HEK293T (cell line): ENCODE data around the gene APP.
A peak's percentile ranks its signal among the peaks of the same experiment; 100 is the strongest.

Experiments used
- CTCF ChIA-PET: fragments of 350-600 bp; formaldehyde crosslinking; extraction: SDS; loops from one replicate; lab custom pipeline; 2021; ENCODE audit warnings: antibody characterized with exemption, inconsistent platforms; lab: Yijun Ruan, JAX
- POLR2A ChIA-PET: fragments of 350-600 bp; formaldehyde crosslinking; extraction: SDS; loops from one replicate; lab custom pipeline; 2020; ENCODE audit warnings: antibody characterized with exemption, inconsistent platforms; lab: Yijun Ruan, JAX
- DNase-seq: peaks from one replicate; pipeline ENCODE4 v3.0.0; 2012; ENCODE audit warnings: mixed read lengths; ENCODE audit errors: extremely low spot score
- ARNT ChIP-seq: fragments of 450-650 bp; IDR thresholded peaks from 2 replicates; pipeline ENCODE4 v1.6.1; 2017; ENCODE audit warnings: mild to moderate bottlenecking
- BHLHE40 ChIP-seq: fragments of 450-650 bp; IDR thresholded peaks from 2 replicates; pipeline ENCODE4 v1.6.1; 2016; ENCODE audit warnings: mild to moderate bottlenecking, moderate library complexity, borderline replicate concordance
- CTBP1 ChIP-seq: fragments of 450-650 bp; IDR thresholded peaks from 2 replicates; pipeline ENCODE4 v1.6.1; 2016; ENCODE audit warnings: borderline replicate concordance
- ELF4 ChIP-seq: fragments of 450-650 bp; IDR thresholded peaks from 2 replicates; pipeline ENCODE4 v1.6.1; 2017; ENCODE audit warnings: antibody characterized with exemption
- FOXA1 ChIP-seq: fragments of 450-650 bp; IDR thresholded peaks from 2 replicates; pipeline ENCODE4 v1.6.1; 2016; ENCODE audit warnings: mild to moderate bottlenecking
- FOXK2 ChIP-seq: fragments of 450-650 bp; IDR thresholded peaks from 2 replicates; pipeline ENCODE4 v1.6.1; 2016; ENCODE audit warnings: mild to moderate bottlenecking
- FOXM1 ChIP-seq: fragments of 450-650 bp; IDR thresholded peaks from 2 replicates; pipeline ENCODE4 v1.6.1; 2017; ENCODE audit warnings: mild to moderate bottlenecking, borderline replicate concordance
- HDGF ChIP-seq: fragments of 450-650 bp; IDR thresholded peaks from 2 replicates; pipeline ENCODE4 v1.6.1; 2017; ENCODE audit warnings: antibody characterized with exemption, borderline replicate concordance
- L3MBTL2 ChIP-seq: fragments of 450-650 bp; conservative IDR thresholded peaks from 2 replicates; pipeline ENCODE4 v1.6.1; 2016; ENCODE audit warnings: mild to moderate bottlenecking
- LEF1 ChIP-seq: fragments of 450-650 bp; IDR thresholded peaks from 2 replicates; pipeline ENCODE4 v1.6.1; 2017; ENCODE audit warnings: mild to moderate bottlenecking, borderline replicate concordance
- NFRKB ChIP-seq: fragments of 450-650 bp; IDR thresholded peaks from 2 replicates; pipeline ENCODE4 v1.6.1; 2016; ENCODE audit warnings: mild to moderate bottlenecking, moderate library complexity
- PKNOX1 ChIP-seq: fragments of 450-650 bp; IDR thresholded peaks from 2 replicates; pipeline ENCODE4 v1.6.1; 2016
- SP1 ChIP-seq: fragments of 450-650 bp; IDR thresholded peaks from 2 replicates; pipeline ENCODE4 v1.6.1; 2017
- SUZ12 ChIP-seq: fragments of 450-650 bp; IDR thresholded peaks from 2 replicates; pipeline ENCODE4 v1.6.1; 2016; ENCODE audit warnings: mild to moderate bottlenecking
- TARDBP ChIP-seq: fragments of 450-650 bp; IDR thresholded peaks from 2 replicates; pipeline ENCODE4 v1.6.1; 2016
- ZNF384 ChIP-seq: fragments of 450-650 bp; IDR thresholded peaks from 2 replicates; pipeline ENCODE4 v1.6.1; 2016

Gene APP

GRCh38 chr21:26095131-26095530 is 75.4 kb downstream of the APP start:
- no peak for DNase-seq
- CTCF ChIA-PET, result no interaction called here

GRCh38 chr21:26093122-26093521 is 77.4 kb downstream of the APP start:
- ChIA-PET CTCF (interaction anchor here (0.6 kb wide), 1 partner anchor 207 kb away, joined by 3 read pairs; no protein-coding TSS in a partner anchor), POLR2A (no interaction called here)
- peak; percentile 56 for DNase-seq
- no peak for TF ChIP-seq SP1
- peak; percentile 86 for TF ChIP-seq PKNOX1
- TF ChIP-seq L3MBTL2, result no peak
- TF ChIP-seq NFRKB, result no peak
- TF ChIP-seq FOXK2, result no peak
- 0 out of 2 replicates have a peak, but pooled peaks have one; percentile 28 for TF ChIP-seq FOXM1
- TF ChIP-seq SUZ12, result no peak
- no peak for TF ChIP-seq ZNF384
- peak; percentile 65; the same call in 1 of the 2 replicates for TF ChIP-seq CTBP1
- TF ChIP-seq ELF4, result no peak
- TF ChIP-seq BHLHE40, result no peak
- no peak for TF ChIP-seq FOXA1
- 0 out of 2 replicates have a peak, but pooled peaks have one; percentile 12 for TF ChIP-seq LEF1
- TF ChIP-seq ARNT, result no peak
- no peak for TF ChIP-seq TARDBP
- no peak for TF ChIP-seq HDGF

More at GRCh38 chr21:26095131-26095530, 75.4 kb downstream of the APP start:
- TF ChIP-seq TARDBP, result no peak
- no peak for TF ChIP-seq ARNT
- POLR2A ChIA-PET, result no interaction called here

GRCh38 chr21:26091480-26092018 is 79.0 kb downstream of the APP start:
- ChIA-PET POLR2A (no interaction called here), CTCF (no interaction called here)
- TF ChIP-seq SUZ12 (no peak), FOXK2 (no peak), FOXA1 (no peak), L3MBTL2 (no peak), BHLHE40 (no peak), HDGF (no peak)
- DNase-seq, result no peak

DNA sequence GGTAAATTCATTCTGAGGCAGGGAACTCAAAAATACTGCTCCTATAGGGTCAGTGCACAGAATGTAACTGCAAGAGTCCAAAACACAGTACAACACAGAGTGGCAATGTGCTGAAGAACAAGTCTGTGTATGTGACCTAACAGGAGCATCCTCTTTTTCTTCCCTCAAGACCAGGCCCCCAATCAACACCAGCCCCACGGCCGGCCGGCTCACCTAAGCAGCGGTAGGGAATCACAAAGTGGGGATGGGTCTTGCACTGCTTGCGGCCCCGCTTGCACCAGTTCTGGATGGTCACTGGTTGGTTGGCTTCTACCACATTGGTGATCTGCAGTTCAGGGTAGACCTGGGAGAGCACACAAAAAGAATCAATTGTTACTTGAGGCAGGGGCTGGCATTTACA is 80.8 kb downstream of the APP start:
- CTCF ChIA-PET, result no interaction called here
- POLR2A ChIA-PET, result no interaction called here
- TF ChIP-seq CTBP1 (no peak), BHLHE40 (no peak), L3MBTL2 (no peak), SUZ12 (no peak), TARDBP (no peak), NFRKB (no peak), ZNF384 (no peak), FOXA1 (no peak), LEF1 (no peak), ELF4 (no peak), FOXK2 (no peak), ARNT (no peak), HDGF (no peak), FOXM1 (no peak), SP1 (no peak), PKNOX1 (no peak)
- no peak for DNase-seq

DNA sequence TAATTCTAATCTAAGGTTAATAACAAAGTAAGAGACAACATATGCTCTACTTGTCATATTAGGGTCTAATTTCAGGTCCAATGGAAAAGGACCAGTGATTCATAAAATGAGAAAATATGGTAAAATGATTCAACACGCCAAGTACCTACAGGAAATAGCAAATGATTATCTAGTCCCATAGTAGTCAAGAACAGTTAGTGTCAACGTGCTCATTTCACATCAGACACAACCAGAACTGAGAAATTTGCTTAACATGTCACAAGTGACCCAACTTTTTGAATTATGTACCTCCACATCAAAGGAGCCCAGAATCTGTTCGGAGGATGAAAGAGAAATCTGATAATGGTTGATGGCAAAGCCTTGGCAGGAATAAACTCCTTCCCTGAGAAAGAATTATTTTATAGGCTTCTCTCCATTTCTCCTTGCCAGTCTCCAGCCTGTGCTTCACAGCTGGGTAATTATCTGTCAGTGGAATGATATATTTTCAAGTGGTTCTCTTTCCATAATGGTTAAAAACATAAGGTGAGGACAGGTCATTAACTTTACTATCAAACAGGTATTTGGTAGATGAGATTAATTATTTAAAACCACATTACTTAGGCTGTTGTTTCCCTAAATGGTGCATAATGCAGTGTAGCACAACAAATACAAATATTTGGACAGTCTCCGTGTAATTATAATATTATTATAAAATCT is 83.2 kb downstream of the APP start:
- POLR2A ChIA-PET, result no interaction called here
- TF ChIP-seq L3MBTL2 (no peak), ZNF384 (no peak), TARDBP (no peak), PKNOX1 (peak; percentile 68), FOXK2 (no peak)
- CTCF ChIA-PET, result no interaction called here
- no peak for DNase-seq

GRCh38 chr21:26085882-26086281 is 84.7 kb downstream of the APP start:
- POLR2A ChIA-PET, result no interaction called here
- DNase-seq, result no peak
- TF ChIP-seq LEF1 (no peak), FOXM1 (no peak), NFRKB (no peak)
- CTCF ChIA-PET, result no interaction called here
